ENCODE data around the gene RECQL5. TPM values are rescaled to one million over a fixed set of nuclear protein-coding genes. Genes with fewer than 3 reads are reported as not detected.

RECQL5 gene
- total RNA-seq, 1 experiment from 2014 or later = 46.1 TPM

DNA sequence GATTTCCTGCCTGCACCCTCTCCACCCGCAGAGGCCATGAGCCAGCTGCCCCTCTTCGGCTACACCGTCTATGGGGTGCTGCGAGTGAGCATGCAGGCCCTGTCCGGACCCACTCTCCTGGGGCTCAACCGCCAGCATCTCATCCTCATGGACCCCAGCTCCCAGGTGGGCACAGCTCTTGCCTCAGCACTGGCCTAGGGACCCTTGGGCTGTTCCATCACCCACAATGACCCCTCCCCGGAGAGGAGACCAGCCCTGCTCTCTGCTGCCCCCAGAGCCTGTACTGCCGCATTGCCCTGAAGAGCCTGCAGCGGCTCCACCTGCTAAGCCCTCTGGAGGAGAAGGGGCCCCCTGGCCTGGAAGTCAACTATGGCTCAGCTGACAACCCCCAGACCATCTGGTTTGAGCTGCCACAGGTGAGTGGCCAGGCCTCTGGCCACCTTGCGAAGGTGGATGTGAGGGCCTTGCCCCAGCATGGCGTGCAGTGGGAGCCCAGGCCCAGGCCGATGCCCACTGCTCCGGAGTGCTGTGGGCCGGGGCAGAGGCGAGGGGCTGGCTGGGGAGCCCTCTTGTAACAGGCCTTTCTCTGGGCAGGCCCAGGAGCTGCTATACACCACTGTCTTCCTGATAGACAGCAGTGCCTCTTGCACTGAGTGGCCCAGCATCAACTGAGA, 41.0 kb downstream of the RECQL5 start:
- ChIA-PET CTCF (no interaction called here), POLR2A (no interaction called here)
- Histone ChIP-seq H3K36me3 (ENCODE audit: control insufficient read depth, insufficient read depth, low read length) (no peaks in the 10 kb centered on the region), H3K4me1 (ENCODE audit: control insufficient read depth, insufficient read depth, low read length) (no peaks in the 10 kb centered on the region), H3K9me3 (ENCODE audit: control insufficient read depth, insufficient read depth, low read depth, low read length) (no peaks in the 10 kb centered on the region), H3K27ac (ENCODE audit: low read length) (no peak overlapping the region), H3K27me3 (ENCODE audit: control insufficient read depth, insufficient read depth, low read length) (no peaks in the 10 kb centered on the region), H3K4me3 (ENCODE audit: low read depth in 2 of 2, low read length in 2 of 2) (no peak overlapping the region)
- intact Hi-C loops (cut with micrococcal nuclease; ENCODE audit: unreplicated experiment) = no loop called here
- in situ Hi-C loops (cut with HindIII; ENCODE audit: low pct_unique_long_range_greater_than_20kb, low sequenced_read_pairs) = no loop called here
- TF ChIP-seq TCF7L2 (IDR thresholded peaks at IDR 0.05; ENCODE audit: low read depth, low read length) (no peak), CTCF (IDR thresholded peaks at IDR 0.05) (peak; percentile 93)
- DNase-seq (ENCODE audit: low read depth, low spot score) (no peak), ATAC-seq (peak; percentile 73)
- BruUV-seq (replicated peaks) = no TSS peak

GRCh38 chr17:75624714-75625345, 42.1 kb downstream of the RECQL5 start:
- in situ Hi-C loops (cut with HindIII; ENCODE audit: low pct_unique_long_range_greater_than_20kb, low sequenced_read_pairs) = no loop called here
- Histone ChIP-seq H3K27ac (ENCODE audit: low read length) (no peak overlapping the region), H3K9me3 (ENCODE audit: control insufficient read depth, insufficient read depth, low read depth, low read length) (no peaks in the 10 kb centered on the region), H3K36me3 (ENCODE audit: control insufficient read depth, insufficient read depth, low read length) (no peaks in the 10 kb centered on the region), H3K27me3 (ENCODE audit: control insufficient read depth, insufficient read depth, low read length) (no peaks in the 10 kb centered on the region), H3K4me3 (ENCODE audit: low read depth in 2 of 2, low read length in 2 of 2) (no peak overlapping the region), H3K4me1 (ENCODE audit: control insufficient read depth, insufficient read depth, low read length) (no peaks in the 10 kb centered on the region)
- ATAC-seq (no peak), DNase-seq (ENCODE audit: low read depth, low spot score) (no peak)
- intact Hi-C loops (cut with micrococcal nuclease; ENCODE audit: unreplicated experiment) = no loop called here
- ChIA-PET CTCF (interaction anchor here (0.5 to 2.3 kb wide), 3 partner anchors 8 to 113 kb away, joined by 3 to 15 read pairs (median 10); partner anchors contain the start of gene SMIM5), POLR2A (no interaction called here)
- TF ChIP-seq CTCF (IDR thresholded peaks at IDR 0.05) (no peak), TCF7L2 (IDR thresholded peaks at IDR 0.05; ENCODE audit: low read depth, low read length) (no peak), SIN3A (IDR thresholded peaks at IDR 0.05; ENCODE audit: borderline replicate concordance, insufficient read depth, low read depth, low read length) (no peak), POLR2AphosphoS5 (IDR thresholded peaks at IDR 0.05; ENCODE audit: low read depth, low read length) (no peak)
- TF ChIP-seq, protein P1, sequence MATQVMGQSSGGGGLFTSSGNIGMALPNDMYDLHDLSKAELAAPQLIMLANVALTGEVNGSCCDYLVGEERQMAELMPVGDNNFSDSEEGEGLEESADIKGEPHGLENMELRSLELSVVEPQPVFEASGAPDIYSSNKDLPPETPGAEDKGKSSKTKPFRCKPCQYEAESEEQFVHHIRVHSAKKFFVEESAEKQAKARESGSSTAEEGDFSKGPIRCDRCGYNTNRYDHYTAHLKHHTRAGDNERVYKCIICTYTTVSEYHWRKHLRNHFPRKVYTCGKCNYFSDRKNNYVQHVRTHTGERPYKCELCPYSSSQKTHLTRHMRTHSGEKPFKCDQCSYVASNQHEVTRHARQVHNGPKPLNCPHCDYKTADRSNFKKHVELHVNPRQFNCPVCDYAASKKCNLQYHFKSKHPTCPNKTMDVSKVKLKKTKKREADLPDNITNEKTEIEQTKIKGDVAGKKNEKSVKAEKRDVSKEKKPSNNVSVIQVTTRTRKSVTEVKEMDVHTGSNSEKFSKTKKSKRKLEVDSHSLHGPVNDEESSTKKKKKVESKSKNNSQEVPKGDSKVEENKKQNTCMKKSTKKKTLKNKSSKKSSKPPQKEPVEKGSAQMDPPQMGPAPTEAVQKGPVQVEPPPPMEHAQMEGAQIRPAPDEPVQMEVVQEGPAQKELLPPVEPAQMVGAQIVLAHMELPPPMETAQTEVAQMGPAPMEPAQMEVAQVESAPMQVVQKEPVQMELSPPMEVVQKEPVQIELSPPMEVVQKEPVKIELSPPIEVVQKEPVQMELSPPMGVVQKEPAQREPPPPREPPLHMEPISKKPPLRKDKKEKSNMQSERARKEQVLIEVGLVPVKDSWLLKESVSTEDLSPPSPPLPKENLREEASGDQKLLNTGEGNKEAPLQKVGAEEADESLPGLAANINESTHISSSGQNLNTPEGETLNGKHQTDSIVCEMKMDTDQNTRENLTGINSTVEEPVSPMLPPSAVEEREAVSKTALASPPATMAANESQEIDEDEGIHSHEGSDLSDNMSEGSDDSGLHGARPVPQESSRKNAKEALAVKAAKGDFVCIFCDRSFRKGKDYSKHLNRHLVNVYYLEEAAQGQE (IDR thresholded peaks at IDR 0.05; ENCODE audit: insufficient read depth in 1 of 2, low read depth in 2 of 2, low read length in 1 of 2) = no peak
- no TSS peak for BruUV-seq (replicated peaks)
